ENCODE measurements around the gene RARG. TPM values are rescaled to one million over a fixed set of nuclear protein-coding genes. Genes with fewer than 3 reads are reported as not detected.

The RARG gene
- total and polyA plus RNA-seq, 2 donors (not counting 1 experiment from before 2014, with no cell fraction given) = 8.8 to 15.0 TPM

- ATAC-seq (ENCODE audit: low read depth) (no peak), DNase-seq (no peak)
- Histone ChIP-seq H3K79me2 (ENCODE audit: control insufficient read depth, insufficient read depth, low read length) (peaks cover 34% of the 10 kb centered on the region), H3K36me3 (replicated peaks in 1 of 2; ENCODE audit: control extremely low read depth in 1 of 2, control insufficient read depth in 1 of 2, extremely low read depth in 1 of 2, insufficient read depth in 2 of 2, low read length in 1 of 2) (no peaks in the 10 kb centered on the region), H3K4me2 (replicated peaks; ENCODE audit: low read depth, low read length, poor library complexity, severe bottlenecking) (peak overlapping the region; percentile 99), H2AFZ (ENCODE audit: insufficient read depth, low read depth, low read length, poor library complexity, severe bottlenecking) (peak overlapping the region; percentile 91), H3K27ac (ENCODE audit: low read length in 2 of 2) (peak overlapping the region; percentile 68 to 92), H4K20me1 (ENCODE audit: control insufficient read depth, insufficient read depth, low read length, poor library complexity, severe bottlenecking) (no peaks in the 10 kb centered on the region), H3K27me3 (replicated peaks in 1 of 4; ENCODE audit: control extremely low read depth in 1 of 4, control insufficient read depth in 3 of 4, insufficient read depth in 4 of 4, low read length in 3 of 4) (no peaks in the 10 kb centered on the region), H3K9me3 (ENCODE audit: control extremely low read depth in 1 of 3, control insufficient read depth in 2 of 3, insufficient read depth in 1 of 3, low read length in 2 of 3) (no peaks in the 10 kb centered on the region), H3K4me1 (ENCODE audit: control insufficient read depth in 2 of 2, insufficient read depth in 2 of 2, low read length in 2 of 2) (peaks cover 13 to 20% of the 10 kb centered on the region in 2 donors), H3K4me3 (ENCODE audit: control extremely low read depth in 1 of 5, extremely low read depth in 1 of 5, insufficient read depth in 1 of 5, low read depth in 2 of 5, low read length in 4 of 5) (peak overlapping the region; percentile 63 to 90 (median 70)), H3K9ac (ENCODE audit: low read length) (peak overlapping the region; percentile 95)
- peak overlapping the region; percentile 87 for H3K27ac Mint-ChIP-seq
- intact Hi-C loops (cut with micrococcal nuclease) = loop anchor here (1.0 kb wide), 7 partner anchors 13 to 89 kb away; partner anchors contain the start of genes AAAS, CSAD, PFDN5 and ZNF740
- 76% methylated on average over 16 of the region's 20 CpGs for WGBS (ENCODE audit: insufficient coverage)
- H3K4me3 Mint-ChIP-seq = peak overlapping the region; percentile 97
- TF ChIP-seq EZH2 (IDR thresholded peaks at IDR 0.05; ENCODE audit: borderline replicate concordance, insufficient read depth, low read depth, low read length, poor library complexity, severe bottlenecking) (no peak), CTCF (IDR thresholded peaks at IDR 0.05) (no peak)
- H3K27me3 Mint-ChIP-seq = no peaks in the 10 kb centered on the region
- H3K9me3 Mint-ChIP-seq (ENCODE audit: insufficient read depth) = no peaks in the 10 kb centered on the region
- CTCF ChIA-PET = interaction anchor here (1.1 to 14.1 kb wide), 17 partner anchors 10 to 108 kb away, joined by 3 to 272 read pairs (median 9); partner anchors contain the start of genes AAAS, CSAD, ITGB7 and ZNF740
- H3K4me1 Mint-ChIP-seq = peaks cover 21% of the 10 kb centered on the region
- POLR2A ChIA-PET = interaction anchor here (0.6 to 3.6 kb wide), 5 partner anchors 27 to 88 kb away, joined by 4 to 29 read pairs (median 8); partner anchors contain the start of genes CSAD, PFDN5 and ZNF740
Observed at GRCh38 chr12:53268630-53269562, 36.9 kb upstream of the RARG start.

Data from B cell (primary cell).